CD14-positive monocyte (primary cell): ENCODE measurements around the gene GPS1. TPM values are rescaled to one million over a fixed set of nuclear protein-coding genes. Genes with fewer than 3 reads are reported as not detected.

Experiments
- DNase-seq, 3 donors: peaks; one replicate each; pipeline ENCODE4 v3.0.0-alpha.2; 2011 to 2022
- H2AFZ ChIP-seq: 2 replicates; pipeline ENCODE4 v1.6.0; 2012; ENCODE audit warnings: mild to moderate bottlenecking, low read depth, low read length, inconsistent platforms; ENCODE audit not compliant: insufficient read depth, poor library complexity, severe bottlenecking
- H3K27ac ChIP-seq, 2 donors: 1 replicate in 1 of 2; 2 replicates in 1 of 2; pipeline ENCODE4 v1.5.1; 2012 to 2013; ENCODE audit warnings: low read length in 2 of 2, control low read depth in 1 of 2, inconsistent platforms in 1 of 2, low read depth in 1 of 2, mild to moderate bottlenecking in 1 of 2
- H3K27me3 ChIP-seq, 2 donors: one replicate each; pipeline versions ENCODE4 v1.6.0 to v1.6.1; 2011 to 2013; ENCODE audit warnings: low read length in 2 of 2; ENCODE audit not compliant: control insufficient read depth in 2 of 2, insufficient read depth in 2 of 2
- H3K36me3 ChIP-seq, 2 donors: replicated peaks in 1 of 2; 1 replicate in 1 of 2; 2 replicates in 1 of 2; pipeline versions ENCODE4 v1.5.1 to v1.6.1; 2012 to 2013; ENCODE audit warnings: low read length in 2 of 2, control low read depth in 1 of 2, inconsistent platforms in 1 of 2, mild to moderate bottlenecking in 1 of 2; ENCODE audit not compliant: insufficient read depth in 2 of 2, control insufficient read depth in 1 of 2
- H3K4me1 ChIP-seq, 2 donors: 1 replicate in 1 of 2; 2 replicates in 1 of 2; pipeline versions ENCODE4 v1.5.1 to v1.6.1; 2012 to 2013; ENCODE audit warnings: low read length in 2 of 2, control low read depth in 1 of 2, inconsistent platforms in 1 of 2, mild to moderate bottlenecking in 1 of 2, moderate library complexity in 1 of 2; ENCODE audit not compliant: insufficient read depth in 2 of 2, control insufficient read depth in 1 of 2
- H3K4me2 ChIP-seq: replicated peaks from 2 replicates; pipeline ENCODE3; 2012; ENCODE audit warnings: low read length, moderate library complexity, mild to moderate bottlenecking; ENCODE audit not compliant: poor library complexity, severe bottlenecking; ENCODE audit errors: extremely low read depth
- H3K4me3 ChIP-seq, 3 experiments: fragments of 200-600 bp in 1 of 3; sonication (generic) in 1 of 3; replicated peaks in 1 of 3; 1 replicate in 2 of 3; 2 replicates in 1 of 3; pipeline ENCODE4 v1.5.1; 2011 to 2013; ENCODE audit warnings: low read length in 3 of 3, mild to moderate bottlenecking in 3 of 3, control low read depth in 2 of 3, low read depth in 2 of 3, inconsistent platforms in 1 of 3, moderate library complexity in 1 of 3
- H3K79me2 ChIP-seq: 2 replicates; pipeline ENCODE4 v1.6.0; 2012; ENCODE audit warnings: mild to moderate bottlenecking, control low read depth, inconsistent platforms, low read length, moderate library complexity; ENCODE audit not compliant: insufficient read depth
- H3K9ac ChIP-seq: 2 replicates; pipeline ENCODE4 v1.6.0; 2017; ENCODE audit warnings: low read length, mild to moderate bottlenecking; ENCODE audit not compliant: insufficient read depth, poor library complexity, severe bottlenecking
- H3K9me3 ChIP-seq, 2 donors: replicated peaks in 1 of 2; 1 replicate in 1 of 2; 2 replicates in 1 of 2; pipeline versions ENCODE4 v1.5.1 to v1.6.1; 2012 to 2013; ENCODE audit warnings: low read length in 2 of 2, control low read depth in 1 of 2; ENCODE audit not compliant: control insufficient read depth in 1 of 2, insufficient read depth in 1 of 2
- H4K20me1 ChIP-seq: 2 replicates; pipeline ENCODE4 v1.6.0; 2012; ENCODE audit warnings: mild to moderate bottlenecking, low read length, control low read depth, moderate library complexity; ENCODE audit not compliant: insufficient read depth
- H3K27ac Mint-ChIP-seq, 7 donors: one replicate each; pipeline ENCODE4 v1.8.0; 2020; ENCODE audit warnings: mild to moderate bottlenecking in 7 of 7, mixed read lengths in 7 of 7, moderate library complexity in 6 of 7, inconsistent platforms in 2 of 7
- H3K27me3 Mint-ChIP-seq, 3 donors: one replicate each; pipeline ENCODE4 v1.8.0; 2021 to 2022; ENCODE audit warnings: low read depth in 3 of 3, mild to moderate bottlenecking in 3 of 3, mixed read lengths in 3 of 3, moderate library complexity in 3 of 3, inconsistent platforms in 1 of 3
- H3K36me3 Mint-ChIP-seq, 2 donors: one replicate each; pipeline ENCODE4 v1.8.0; 2020; ENCODE audit warnings: mixed read lengths in 2 of 2, inconsistent platforms in 1 of 2, mild to moderate bottlenecking in 1 of 2
- H3K4me1 Mint-ChIP-seq: one replicate; pipeline ENCODE4 v1.8.0; 2020; ENCODE audit warnings: mild to moderate bottlenecking, mixed read lengths
- H3K4me3 Mint-ChIP-seq, 2 donors: one replicate each; pipeline ENCODE4 v1.8.0; 2020; ENCODE audit warnings: mild to moderate bottlenecking in 2 of 2, mixed read lengths in 2 of 2, moderate library complexity in 1 of 2
- H3K9me3 Mint-ChIP-seq, 7 donors: one replicate each; pipeline ENCODE4 v1.8.0; 2020 to 2022; ENCODE audit warnings: mixed read lengths in 7 of 7, mild to moderate bottlenecking in 6 of 7, moderate library complexity in 6 of 7, inconsistent platforms in 2 of 7
- WGBS: methylation state at CpG from one replicate; pipeline ENCODE4 v1.1.5; 2013; ENCODE audit warnings: missing lambda C conversion rate; ENCODE audit not compliant: insufficient coverage; 5-methylcytosine and 5-hydroxymethylcytosine counted together
- intact Hi-C, 2 donors: fragments of 100-400 bp; cut with micrococcal nuclease; formaldehyde crosslinking; loops; one replicate each; pipeline versions ENCODE4 v1.15.0 to v1.15.1; 2023
- polyA plus RNA-seq, 3 donors: library from polyadenylated mRNA; depleted of rRNA in 1 of 3; unstranded in 2 of 3; stranded (reverse) in 1 of 3; fragments of 300-500 nt in 2 of 3; fragments of >200 nt in 1 of 3; fragmentation: Illumina TruSeq in 2 of 3; gene quantifications; 1 replicate in 2 of 3; 2 replicates in 1 of 3; pipeline ENCODE4 v1.2.3, GENCODE V29; 2012 to 2021
- TF ChIP-seq, protein P1 (sequence below): fragments of 200-600 bp; IDR thresholded peaks from one replicate; pipeline ENCODE4 v1.8.0; 2022; ENCODE audit warnings: antibody characterized with exemption, mild to moderate bottlenecking

GPS1 gene
- polyA plus RNA-seq, 3 donors, result 101 to 130 (median 110) TPM

DNA sequence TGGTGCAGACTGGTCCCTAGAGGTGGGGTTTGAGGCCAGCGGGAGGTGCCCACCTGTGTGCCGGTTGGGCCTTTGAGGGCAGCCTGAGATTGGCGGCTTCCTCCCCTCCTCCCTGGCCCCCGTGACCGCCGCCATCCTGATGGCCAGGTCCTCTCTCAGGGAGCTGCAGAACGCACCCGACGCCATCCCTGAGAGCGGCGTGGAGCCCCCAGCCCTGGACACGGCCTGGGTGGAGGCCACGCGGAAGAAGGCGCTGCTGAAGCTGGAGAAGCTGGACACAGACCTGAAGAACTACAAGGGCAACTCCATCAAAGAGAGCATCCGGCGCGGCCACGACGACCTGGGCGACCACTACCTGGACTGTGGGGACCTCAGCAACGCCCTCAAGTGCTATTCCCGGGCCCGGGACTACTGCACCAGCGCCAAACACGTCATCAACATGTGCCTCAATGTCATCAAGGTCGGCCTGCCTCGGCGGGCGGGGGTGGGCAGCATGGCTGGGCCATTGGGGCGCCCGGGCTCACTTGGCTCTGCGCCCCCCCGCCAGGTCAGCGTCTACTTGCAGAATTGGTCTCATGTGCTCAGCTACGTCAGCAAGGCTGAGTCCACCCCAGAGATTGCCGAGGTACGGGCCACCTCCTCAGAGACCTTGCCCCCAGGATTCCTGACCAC lies 2.8 kb downstream of the GPS1 start:
- Mint-ChIP-seq H3K36me3 (peaks cover 21 to 70% of the 10 kb centered on the region in 2 donors), H3K9me3 (no peaks in the 10 kb centered on the region), H3K4me3 (no peak overlapping the region), H3K27ac (no peak overlapping the region), H3K27me3 (no peaks in the 10 kb centered on the region), H3K4me1 (peaks cover 19% of the 10 kb centered on the region)
- Histone ChIP-seq H3K36me3 (peaks cover 61 to 66% of the 10 kb centered on the region in 2 donors), H3K27me3 (no peaks in the 10 kb centered on the region), H3K79me2 (peaks cover 24% of the 10 kb centered on the region), H3K4me3 (no peak overlapping the region), H3K9me3 (no peaks in the 10 kb centered on the region), H3K4me1 (peaks cover 20 to 29% of the 10 kb centered on the region in 2 donors), H2AFZ (no peak overlapping the region), H3K9ac (no peak overlapping the region), H3K27ac (no peak overlapping the region), H3K4me2 (no peak overlapping the region), H4K20me1 (peaks cover 27% of the 10 kb centered on the region)
- 96% methylated on average over 32 of the region's 38 CpGs for WGBS
- intact Hi-C loops, result loop anchor here in 1 of 2 donors (5.0 kb wide), 1 partner anchor 43 kb away; the partner anchor contains the start of gene FASN
- TF ChIP-seq, protein P1, sequence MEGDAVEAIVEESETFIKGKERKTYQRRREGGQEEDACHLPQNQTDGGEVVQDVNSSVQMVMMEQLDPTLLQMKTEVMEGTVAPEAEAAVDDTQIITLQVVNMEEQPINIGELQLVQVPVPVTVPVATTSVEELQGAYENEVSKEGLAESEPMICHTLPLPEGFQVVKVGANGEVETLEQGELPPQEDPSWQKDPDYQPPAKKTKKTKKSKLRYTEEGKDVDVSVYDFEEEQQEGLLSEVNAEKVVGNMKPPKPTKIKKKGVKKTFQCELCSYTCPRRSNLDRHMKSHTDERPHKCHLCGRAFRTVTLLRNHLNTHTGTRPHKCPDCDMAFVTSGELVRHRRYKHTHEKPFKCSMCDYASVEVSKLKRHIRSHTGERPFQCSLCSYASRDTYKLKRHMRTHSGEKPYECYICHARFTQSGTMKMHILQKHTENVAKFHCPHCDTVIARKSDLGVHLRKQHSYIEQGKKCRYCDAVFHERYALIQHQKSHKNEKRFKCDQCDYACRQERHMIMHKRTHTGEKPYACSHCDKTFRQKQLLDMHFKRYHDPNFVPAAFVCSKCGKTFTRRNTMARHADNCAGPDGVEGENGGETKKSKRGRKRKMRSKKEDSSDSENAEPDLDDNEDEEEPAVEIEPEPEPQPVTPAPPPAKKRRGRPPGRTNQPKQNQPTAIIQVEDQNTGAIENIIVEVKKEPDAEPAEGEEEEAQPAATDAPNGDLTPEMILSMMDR, result no peak
- DNase-seq, result no peak

DNA sequence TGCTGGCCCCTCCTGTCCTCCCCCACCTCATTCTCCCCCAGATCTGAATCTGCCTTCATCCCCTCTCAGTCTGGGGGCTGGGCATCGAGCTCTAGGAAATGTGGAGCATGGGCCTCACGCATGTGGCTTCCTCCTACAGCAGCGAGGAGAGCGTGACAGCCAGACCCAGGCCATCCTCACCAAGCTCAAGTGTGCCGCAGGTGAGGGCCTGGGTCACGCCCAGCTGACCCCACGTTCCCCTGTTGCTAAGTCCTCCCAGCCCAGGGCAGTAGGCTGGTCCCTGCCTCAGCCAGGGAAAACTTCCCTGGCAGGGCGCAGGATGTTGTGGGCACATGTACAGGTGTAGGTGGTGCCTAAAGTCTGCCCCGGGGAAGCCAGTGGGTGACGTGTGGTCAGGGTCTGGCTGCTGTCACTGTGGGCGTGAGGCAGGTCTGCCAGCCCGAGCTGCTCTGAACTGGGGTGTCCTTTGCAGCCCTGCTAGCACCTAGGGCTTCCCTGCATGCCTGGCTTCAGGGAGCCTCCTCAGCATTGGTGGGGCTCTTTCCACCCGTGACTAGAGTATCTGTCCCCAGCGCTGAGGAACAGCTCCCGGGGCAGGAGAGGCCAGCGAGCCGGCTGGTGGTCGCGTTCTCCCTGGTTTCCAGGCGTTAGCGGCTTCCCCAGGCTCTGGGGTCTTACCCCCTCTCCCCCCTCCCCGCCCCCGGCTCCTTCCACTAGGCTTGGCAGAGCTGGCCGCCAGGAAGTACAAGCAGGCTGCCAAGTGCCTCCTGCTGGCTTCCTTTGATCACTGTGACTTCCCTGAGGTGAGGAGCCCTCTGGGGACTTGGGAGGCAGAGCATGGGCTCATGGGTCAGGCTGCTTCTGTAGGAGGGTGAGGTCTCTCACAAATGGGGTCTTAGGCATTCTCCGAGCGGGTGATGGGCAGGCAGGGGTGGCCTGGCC lies 3.6 kb downstream of the GPS1 start:
- peaks cover 20 to 25% of the 10 kb centered on the region in 2 donors for H3K4me1 ChIP-seq
- H3K4me2 ChIP-seq, result no peak overlapping the region
- Mint-ChIP-seq H3K9me3 (no peaks in the 10 kb centered on the region), H3K27ac (no peak overlapping the region), H3K36me3 (peaks cover 26 to 70% of the 10 kb centered on the region in 2 donors), H3K4me3 (no peak overlapping the region), H3K4me1 (peaks cover 16% of the 10 kb centered on the region), H3K27me3 (no peaks in the 10 kb centered on the region)
- H3K9ac ChIP-seq, result no peak overlapping the region
- WGBS, result 92% methylated on average over 19 of the region's 26 CpGs
- intact Hi-C loops, result no loop called here
- no peak overlapping the region for H3K4me3 ChIP-seq
- H3K79me2 ChIP-seq, result peaks cover 21% of the 10 kb centered on the region
- TF ChIP-seq, protein P1, result no peak
- no peak overlapping the region for H2AFZ ChIP-seq
- H3K27ac ChIP-seq, result no peak overlapping the region
- H3K9me3 ChIP-seq, result no peaks in the 10 kb centered on the region
- no peaks in the 10 kb centered on the region for H3K27me3 ChIP-seq
- no peak for DNase-seq
- H3K36me3 ChIP-seq, result peaks cover 68 to 71% of the 10 kb centered on the region in 2 donors
- H4K20me1 ChIP-seq, result peaks cover 27% of the 10 kb centered on the region
